ENCODE results near the gene ZC3H8.

The ZC3H8 gene

GRCh38 chr2:112166806-112167499 is 87.9 kb downstream of the ZC3H8 start:
- no peak for DNase-seq (ENCODE audit: low read depth in 2 of 2, low spot score in 1 of 2)

- DNase-seq (ENCODE audit: low read depth in 2 of 2, low spot score in 1 of 2): no peak
Observed at GRCh38 chr2:112165296-112165695, 89.5 kb downstream of the ZC3H8 start.

GRCh38 chr2:112164876-112165275 is 90.0 kb downstream of the ZC3H8 start:
- no peak for DNase-seq (ENCODE audit: low read depth in 2 of 2, low spot score in 1 of 2)

GRCh38 chr2:112163541-112163981 is 91.3 kb downstream of the ZC3H8 start:
- DNase-seq (ENCODE audit: low read depth in 2 of 2, low spot score in 1 of 2): no peak

GRCh38 chr2:112162956-112163355 is 91.9 kb downstream of the ZC3H8 start:
- DNase-seq (ENCODE audit: low read depth in 2 of 2, low spot score in 1 of 2): no peak

- no peak for DNase-seq (ENCODE audit: low read depth in 2 of 2, low spot score in 1 of 2)
Observed at GRCh38 chr2:112162341-112162740, 92.5 kb downstream of the ZC3H8 start.
